ENCODE results near the gene OR4K13.

OR4K13 gene, protein sequence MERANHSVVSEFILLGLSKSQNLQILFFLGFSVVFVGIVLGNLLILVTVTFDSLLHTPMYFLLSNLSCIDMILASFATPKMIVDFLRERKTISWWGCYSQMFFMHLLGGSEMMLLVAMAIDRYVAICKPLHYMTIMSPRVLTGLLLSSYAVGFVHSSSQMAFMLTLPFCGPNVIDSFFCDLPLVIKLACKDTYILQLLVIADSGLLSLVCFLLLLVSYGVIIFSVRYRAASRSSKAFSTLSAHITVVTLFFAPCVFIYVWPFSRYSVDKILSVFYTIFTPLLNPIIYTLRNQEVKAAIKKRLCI

DNA sequence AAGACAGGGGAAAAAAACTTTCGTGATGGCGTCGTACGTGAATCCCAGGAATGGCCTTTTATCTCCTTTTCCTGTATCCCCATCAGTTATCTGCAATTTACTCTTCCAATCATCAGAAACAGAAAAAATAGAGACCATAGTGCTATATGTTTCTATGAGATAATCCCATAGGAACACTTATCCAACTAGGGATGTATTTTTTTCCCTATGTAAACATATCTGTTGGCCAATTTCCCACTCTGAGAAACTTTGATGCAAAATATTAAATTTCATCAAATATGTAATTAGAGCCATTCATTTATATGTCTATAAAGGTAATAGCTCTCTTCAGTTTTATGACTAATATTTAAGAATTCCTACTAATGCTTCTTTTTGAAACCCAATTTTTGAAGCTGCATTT, at the start of gene OR4K13:
Gene OR4K13, minus strand, starts transcription at position 101 of the 400 bp plus-strand sequence. CDS start 1,280 bp downstream, outside the sequence.
- no peak for DNase-seq

DNA sequence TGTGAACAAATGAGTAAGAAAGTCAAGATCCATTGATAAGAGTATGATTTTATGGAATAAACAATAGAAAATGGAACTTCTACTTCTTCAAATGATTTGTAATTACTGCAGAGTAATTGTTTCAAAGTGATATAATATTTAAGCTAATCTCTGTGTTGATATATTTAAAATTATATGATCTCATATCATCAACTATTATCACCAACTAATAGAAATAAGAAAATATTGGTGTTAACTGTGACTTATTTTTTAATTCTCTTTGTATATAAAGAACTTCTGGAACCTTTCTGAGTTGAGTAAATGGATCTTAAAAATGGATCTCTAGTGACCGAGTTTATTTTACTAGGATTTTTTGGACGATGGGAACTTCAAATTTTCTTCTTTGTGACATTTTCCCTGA, 23.9 kb upstream of the OR4K13 start, which contains the start of gene OR4L1:
Gene OR4L1, plus strand, starts transcription at position 301 of the 400 bp plus-strand sequence. Its CDS starts 0 bp downstream, at position 301.
- DNase-seq: no peak

DNA sequence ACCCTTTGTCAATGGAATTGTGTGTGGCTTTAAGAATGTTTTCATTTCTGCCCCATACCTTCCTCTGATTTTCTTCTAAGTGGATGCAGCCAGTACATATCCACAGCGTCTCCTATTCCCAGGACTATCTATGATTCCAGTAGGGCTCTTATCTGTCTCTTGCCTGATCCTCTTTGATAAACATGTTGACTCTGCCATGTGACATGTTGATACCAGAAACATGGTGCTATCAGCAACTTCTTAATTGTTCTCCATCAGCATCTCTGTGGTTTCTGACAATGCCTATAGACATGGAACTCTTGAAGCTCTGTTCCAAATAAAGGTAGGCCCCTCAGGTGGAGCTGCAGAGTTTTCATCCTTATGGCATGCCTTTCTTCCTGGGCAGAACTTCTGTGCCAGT, 12.4 kb upstream of the OR4K13 start:
- DNase-seq: no peak

DNA sequence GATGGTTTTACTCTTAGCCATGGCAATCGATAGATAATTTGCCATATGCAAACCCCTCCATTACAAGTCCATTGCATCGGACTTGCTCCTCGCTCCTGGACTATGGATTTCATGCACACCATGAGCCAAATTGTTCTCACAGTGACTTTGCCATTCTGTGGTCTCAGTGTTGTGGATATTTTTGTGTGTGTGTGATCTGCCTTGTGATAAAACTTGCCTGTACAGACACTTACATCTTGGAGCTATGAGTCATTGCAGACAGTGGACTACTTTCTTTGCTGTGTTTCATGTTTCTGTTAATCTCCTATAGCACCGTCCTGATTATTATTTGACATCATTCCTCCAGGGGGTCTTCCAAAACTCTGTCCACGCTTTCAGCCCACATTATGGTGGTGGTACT, 8.4 kb upstream of the OR4K13 start:
- no peak for DNase-seq

DNA sequence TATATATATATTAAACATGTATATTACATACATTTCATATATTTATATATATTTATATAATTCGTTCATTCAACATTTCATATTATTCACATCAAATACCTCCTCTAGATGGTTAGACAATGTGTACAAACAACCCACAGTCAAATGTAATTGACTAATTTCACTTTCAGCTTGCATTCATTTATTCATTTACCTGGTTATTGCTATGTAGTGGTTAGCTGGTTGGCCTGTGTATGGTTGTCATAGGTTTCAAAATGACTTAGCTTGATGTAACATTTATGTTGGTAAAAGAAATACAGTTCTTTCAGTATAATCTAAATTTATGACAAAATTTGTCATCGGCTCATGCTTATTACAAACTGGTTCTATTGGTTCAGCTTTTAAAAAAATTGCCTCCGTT, 389 bp downstream of the OR4K13 start:
- DNase-seq: no peak

DNA sequence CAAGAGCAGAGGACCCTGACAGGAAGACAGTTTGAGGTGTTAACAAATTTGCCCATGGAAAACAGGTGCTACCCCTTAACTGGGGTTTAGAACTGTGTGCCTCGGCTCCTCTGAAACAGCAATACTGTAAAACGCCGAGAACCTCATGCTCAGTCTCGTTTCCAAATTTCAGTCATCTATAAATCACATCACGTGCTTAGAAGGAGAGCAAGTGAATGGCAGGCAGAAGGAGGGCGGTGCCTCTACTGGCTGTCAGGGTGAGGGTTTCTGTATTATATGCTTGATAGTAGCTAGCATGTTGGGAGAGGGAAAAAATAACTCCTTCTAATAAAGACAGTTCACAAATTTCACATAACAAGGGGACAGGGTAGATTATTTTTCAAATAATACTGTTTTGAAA, 4.8 kb downstream of the OR4K13 start:
- no peak for DNase-seq

DNA sequence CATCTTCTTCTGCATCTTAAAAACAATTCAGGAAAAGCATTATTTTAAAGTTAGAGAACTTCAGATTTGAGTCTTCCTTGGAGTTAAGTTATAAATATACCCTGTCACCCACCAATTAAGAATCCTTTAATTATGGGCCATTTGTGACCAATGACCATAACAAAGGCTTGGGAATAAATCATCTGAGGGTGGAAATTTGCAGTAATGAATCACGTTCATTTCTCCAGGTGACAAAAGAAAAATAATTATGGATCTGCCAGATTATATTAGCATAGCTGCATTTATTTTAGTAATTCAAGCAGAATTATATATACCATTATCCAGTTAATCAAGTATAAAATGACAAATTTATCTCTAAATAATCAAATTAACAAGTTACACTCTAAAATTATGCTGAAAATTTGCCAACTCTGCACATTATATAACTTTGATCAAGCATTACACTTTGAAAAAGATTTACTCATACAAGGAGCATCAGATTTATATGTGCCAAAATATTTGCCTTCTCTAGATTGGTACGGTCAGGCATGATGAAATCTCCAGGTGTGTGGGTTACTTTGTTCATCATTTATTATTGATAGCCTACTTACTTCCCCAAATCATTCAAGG, 16.5 kb downstream of the OR4K13 start, which contains the start of gene OR4K14:
Gene OR4K14, minus strand, starts transcription at position 51 of the 609 bp plus-strand sequence. CDS start 4,114 bp downstream, outside the sequence.
- no peak for DNase-seq

DNA sequence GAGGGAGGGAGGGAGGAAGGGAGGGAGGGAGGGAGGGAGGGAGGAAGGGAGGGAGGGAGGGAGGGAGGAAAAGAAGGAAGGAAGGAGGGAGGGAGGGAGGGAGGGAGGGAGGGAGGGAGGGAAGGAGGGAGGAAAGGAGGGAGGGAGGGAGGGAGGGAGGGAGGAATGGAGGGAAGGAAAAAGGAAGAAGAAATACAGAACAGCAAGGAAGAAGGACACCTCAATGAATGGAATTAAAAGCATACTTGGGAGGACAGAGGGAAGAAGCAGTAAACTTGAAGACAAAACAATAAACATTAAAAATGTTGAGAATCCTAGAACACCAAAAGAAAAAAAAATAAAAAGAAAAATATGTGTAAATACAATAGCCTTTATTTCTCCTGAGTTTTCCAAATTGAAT, 27.7 kb downstream of the OR4K13 start:
- DNase-seq: no peak

DNA sequence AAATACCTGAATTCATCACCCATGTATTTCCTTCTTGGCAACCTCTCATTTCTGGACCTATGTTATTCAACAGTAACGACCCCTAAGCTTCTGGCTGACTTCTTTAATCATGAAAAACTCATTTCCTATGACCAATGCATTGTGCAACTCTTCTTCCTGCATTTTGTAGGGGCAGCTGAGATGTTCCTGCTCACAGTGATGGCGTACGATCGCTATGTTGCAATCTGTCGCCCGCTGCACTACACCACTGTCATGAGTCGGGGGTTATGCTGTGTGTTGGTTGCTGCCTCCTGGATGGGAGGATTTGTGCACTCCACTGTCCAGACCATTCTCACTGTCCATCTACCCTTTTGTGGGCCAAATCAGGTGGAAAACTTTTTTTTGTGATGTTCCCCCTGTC, 33.5 kb downstream of the OR4K13 start:
- DNase-seq: no peak

DNA sequence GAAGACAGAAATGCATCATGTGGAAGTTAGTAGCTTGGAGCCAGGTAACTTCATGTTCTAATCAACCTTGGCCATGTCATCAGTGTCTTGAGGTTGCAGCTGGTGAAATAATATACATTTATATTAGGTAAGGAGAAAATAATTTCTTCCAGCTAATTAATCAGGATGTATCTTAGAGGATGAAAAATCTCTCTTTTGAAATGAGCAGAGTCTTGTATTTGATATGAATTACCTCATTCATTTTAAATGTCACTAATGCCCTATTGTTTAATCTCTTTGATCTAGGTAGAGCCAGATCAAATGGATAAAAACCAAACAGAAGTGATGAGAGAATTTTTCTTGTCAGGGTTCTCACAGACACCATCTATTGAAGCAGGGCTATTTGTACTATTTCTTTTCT, 34.0 kb downstream of the OR4K13 start, which contains the start of gene OR4Q2:
Gene OR4Q2, plus strand, starts transcription at position 301 of the 400 bp plus-strand sequence.
- DNase-seq: no peak

DNA sequence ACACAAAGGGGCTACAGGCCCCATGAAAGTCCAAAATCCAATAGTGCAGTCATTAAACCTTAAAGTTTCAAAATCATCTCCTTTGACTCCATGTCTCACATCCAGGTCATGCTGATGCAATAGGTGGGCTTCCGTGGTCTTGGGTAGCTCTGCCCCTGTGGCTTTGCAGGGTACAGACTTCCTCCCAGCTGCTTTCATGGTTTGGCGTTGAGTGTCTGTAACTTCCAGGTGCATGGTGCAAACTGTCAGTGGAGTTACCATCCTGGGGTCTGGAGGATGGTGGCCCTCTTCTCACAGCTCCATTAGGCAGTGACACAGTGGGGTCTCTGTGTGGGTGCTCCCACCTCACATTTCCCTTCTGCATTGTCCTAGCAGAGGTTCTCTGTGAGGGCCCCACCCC, 42.4 kb downstream of the OR4K13 start:
- no peak for DNase-seq

Measured in kidney glomerular epithelial cell (primary cell).